Upper lobe of left lung (tissue), 4 donors: ENCODE data around the gene MACROD1.

ENCODE experiments used
- EP300 ChIP-seq, 4 donors: sonication (generic); formaldehyde crosslinking; IDR thresholded peaks; one replicate each; pipeline ENCODE4 v1.5.1; 2017; ENCODE audit warnings: antibody characterized with exemption in 4 of 4, control low read depth in 2 of 4
- POLR2A ChIP-seq, 4 donors: fragments of 450-650 bp; IDR thresholded peaks; one replicate each; pipeline ENCODE4 v1.5.1; 2016 to 2017; ENCODE audit warnings: antibody characterized with exemption in 4 of 4, mild to moderate bottlenecking in 2 of 4
- TF ChIP-seq, protein P1 (sequence below), 6 experiments: fragments of 450-650 bp in 4 of 6; fragments of 200-600 bp in 2 of 6; sonication (generic) in 2 of 6; IDR thresholded peaks; one replicate each; pipeline ENCODE4 v1.5.1; 2016 to 2019; ENCODE audit warnings: antibody characterized with exemption in 6 of 6

DNA sequence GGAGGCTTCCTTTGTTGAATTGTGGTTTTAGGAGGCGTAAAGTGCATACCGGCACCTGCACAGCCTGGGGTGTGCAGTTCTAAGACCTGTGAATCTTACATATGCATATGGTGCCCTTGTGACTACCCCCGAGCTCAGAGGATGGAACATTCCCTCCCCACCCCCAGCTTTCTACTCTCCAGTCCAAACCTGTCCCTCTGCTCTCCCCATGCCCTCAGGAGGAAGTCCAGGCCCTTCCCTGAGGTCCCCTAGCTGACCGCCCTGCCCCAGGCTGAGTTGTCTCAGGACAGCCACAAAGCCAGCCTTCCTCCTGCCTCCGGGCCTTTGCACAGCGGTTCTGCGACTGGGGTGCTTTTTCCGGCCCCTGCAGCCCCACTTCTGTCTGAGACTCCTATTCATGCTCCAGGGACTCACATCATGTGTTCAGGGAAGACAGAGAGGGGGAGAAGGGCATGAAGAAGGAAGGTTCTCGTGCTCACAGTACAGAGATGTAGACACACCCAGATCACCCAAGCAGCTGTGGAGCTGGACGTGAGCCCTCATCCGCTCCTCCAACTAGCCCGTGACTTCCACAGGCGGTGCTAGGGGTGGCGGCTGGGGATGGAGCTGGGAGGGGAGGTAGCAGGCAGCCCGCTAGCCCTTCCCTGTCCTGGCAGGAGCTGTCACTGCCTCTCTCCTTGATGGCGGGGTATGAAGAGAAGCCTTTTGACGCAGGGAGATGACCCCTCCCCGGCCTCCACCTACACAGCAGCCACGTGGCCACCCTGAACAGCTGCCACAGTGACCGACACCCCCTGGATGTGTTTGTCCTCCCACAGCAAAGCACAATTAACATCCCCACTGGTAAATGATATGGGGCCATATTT is 79.4 kb downstream of the MACROD1 start:
- TF ChIP-seq, protein P1, sequence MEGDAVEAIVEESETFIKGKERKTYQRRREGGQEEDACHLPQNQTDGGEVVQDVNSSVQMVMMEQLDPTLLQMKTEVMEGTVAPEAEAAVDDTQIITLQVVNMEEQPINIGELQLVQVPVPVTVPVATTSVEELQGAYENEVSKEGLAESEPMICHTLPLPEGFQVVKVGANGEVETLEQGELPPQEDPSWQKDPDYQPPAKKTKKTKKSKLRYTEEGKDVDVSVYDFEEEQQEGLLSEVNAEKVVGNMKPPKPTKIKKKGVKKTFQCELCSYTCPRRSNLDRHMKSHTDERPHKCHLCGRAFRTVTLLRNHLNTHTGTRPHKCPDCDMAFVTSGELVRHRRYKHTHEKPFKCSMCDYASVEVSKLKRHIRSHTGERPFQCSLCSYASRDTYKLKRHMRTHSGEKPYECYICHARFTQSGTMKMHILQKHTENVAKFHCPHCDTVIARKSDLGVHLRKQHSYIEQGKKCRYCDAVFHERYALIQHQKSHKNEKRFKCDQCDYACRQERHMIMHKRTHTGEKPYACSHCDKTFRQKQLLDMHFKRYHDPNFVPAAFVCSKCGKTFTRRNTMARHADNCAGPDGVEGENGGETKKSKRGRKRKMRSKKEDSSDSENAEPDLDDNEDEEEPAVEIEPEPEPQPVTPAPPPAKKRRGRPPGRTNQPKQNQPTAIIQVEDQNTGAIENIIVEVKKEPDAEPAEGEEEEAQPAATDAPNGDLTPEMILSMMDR (IDR thresholded peaks at IDR 0.05), result no peak
- no peak for TF ChIP-seq POLR2A (IDR thresholded peaks at IDR 0.05)
- no peak for TF ChIP-seq EP300 (IDR thresholded peaks at IDR 0.05)
